SH-SY5Y (cell line): ENCODE results near the gene TK1.

ENCODE experiments used
- GATA2 ChIP-seq: IDR thresholded peaks from 2 replicates; pipeline ENCODE4 v1.6.1; 2011; ENCODE audit warnings: mild to moderate bottlenecking, low read depth, low read length
- GATA3 ChIP-seq: IDR thresholded peaks from 2 replicates; pipeline ENCODE4 v1.6.1; 2011; ENCODE audit warnings: low read depth, mild to moderate bottlenecking, low read length, moderate library complexity

DNA sequence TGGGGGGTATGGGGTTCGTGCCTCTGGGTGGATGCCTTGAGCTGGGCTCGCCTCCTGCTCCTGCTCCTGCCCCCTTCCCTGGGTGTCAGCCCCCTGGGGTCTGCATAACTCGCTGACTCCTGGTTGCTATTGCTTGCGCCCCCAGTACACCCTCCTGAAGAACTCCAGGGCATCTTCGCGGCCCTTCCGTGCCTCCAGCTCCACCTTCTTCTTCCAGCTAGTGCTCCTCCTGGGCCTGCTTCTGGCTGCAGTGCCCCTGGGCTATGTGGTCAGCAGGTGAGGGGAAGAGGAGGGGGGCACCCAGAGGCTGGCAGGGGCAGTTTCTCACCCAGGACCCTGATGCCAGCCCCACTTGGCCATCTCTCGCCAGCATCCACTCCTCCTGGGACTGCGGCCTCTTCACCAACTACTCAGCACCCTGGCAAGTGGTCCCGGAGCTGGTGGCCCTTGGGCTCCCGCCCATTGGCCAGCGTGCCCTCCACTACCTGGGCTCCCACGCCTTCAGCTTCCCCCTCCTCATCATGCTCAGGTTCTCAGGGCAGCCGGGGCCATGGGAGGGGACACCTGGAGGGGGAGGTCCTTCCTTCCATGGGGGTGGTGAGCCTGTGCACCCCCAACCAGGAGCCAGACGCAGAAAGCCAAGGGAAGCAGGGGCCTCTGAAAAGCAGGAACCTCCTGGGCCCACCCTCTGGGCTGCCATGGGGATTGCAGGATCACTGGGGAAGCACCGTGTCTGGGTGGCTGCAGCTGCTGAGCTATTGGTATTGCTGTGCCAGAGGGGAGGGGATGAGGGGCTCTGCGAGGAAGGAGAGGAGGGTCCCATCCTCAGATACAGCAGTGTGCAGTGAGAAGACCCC, 48.4 kb downstream of the TK1 start:
- TF ChIP-seq GATA2 (no peak), GATA3 (no peak)
